OCI-LY1 (cell line): ENCODE results near the gene MAPK11.

ENCODE experiments used
- H2AFZ ChIP-seq: fragments of 200-600 bp; sonication (generic), shearing (Covaris generic); 2 replicates; pipeline ENCODE4 v1.6.0; 2014; ENCODE audit warnings: antibody characterized with exemption, mild to moderate bottlenecking, low read length
- H3F3A ChIP-seq: fragments of 200-600 bp; sonication (generic), shearing (Covaris generic); 2 replicates; pipeline ENCODE4 v1.6.0; 2014; ENCODE audit warnings: mild to moderate bottlenecking, antibody characterized with exemption, low read length, moderate library complexity; ENCODE audit not compliant: insufficient read depth
- H3K27ac ChIP-seq: fragments of 200-600 bp; sonication (generic); 2 replicates; pipeline ENCODE4 v1.5.1; 2014; ENCODE audit warnings: low read length, mixed run types, mild to moderate bottlenecking, low read depth; ENCODE audit not compliant: poor library complexity, severe bottlenecking
- H3K27me3 ChIP-seq: fragments of 200-600 bp; sonication (generic); 2 replicates; pipeline ENCODE4 v1.6.0; 2014; ENCODE audit warnings: antibody characterized with exemption, mild to moderate bottlenecking, low read length, moderate library complexity; ENCODE audit not compliant: insufficient read depth
- H3K36me3 ChIP-seq: fragments of 200-600 bp; sonication (generic); 2 replicates; pipeline ENCODE4 v1.6.1; 2014; ENCODE audit warnings: mild to moderate bottlenecking, antibody characterized with exemption, low read length, moderate library complexity, mixed read lengths; ENCODE audit not compliant: insufficient read depth
- H3K4me1 ChIP-seq: fragments of 200-600 bp; sonication (generic); 2 replicates; pipeline ENCODE4 v1.5.1; 2014; ENCODE audit warnings: mild to moderate bottlenecking, low read length, moderate library complexity; ENCODE audit not compliant: insufficient read depth, severe bottlenecking
- H3K4me2 ChIP-seq: fragments of 200-600 bp; sonication (generic), shearing (Covaris generic); 2 replicates; pipeline ENCODE4 v1.6.1; 2014; ENCODE audit warnings: low read length
- H3K4me3 ChIP-seq: fragments of 200-600 bp; sonication (generic); 2 replicates; pipeline ENCODE4 v1.5.1; 2014; ENCODE audit warnings: low read length, low read depth, mild to moderate bottlenecking, mixed read lengths; ENCODE audit not compliant: poor library complexity, severe bottlenecking
- H3K79me2 ChIP-seq: fragments of 200-600 bp; shearing (Covaris generic); 2 replicates; pipeline ENCODE4 v1.6.1; 2016; ENCODE audit warnings: mixed run types, low read length, mixed read lengths; ENCODE audit not compliant: insufficient read depth
- H3K9ac ChIP-seq: fragments of 200-600 bp; sonication (generic), shearing (Covaris generic); 2 replicates; pipeline ENCODE4 v1.6.1; 2014; ENCODE audit warnings: mild to moderate bottlenecking, low read length, mixed read lengths
- H3K9me2 ChIP-seq: fragments of 200-600 bp; sonication (generic), shearing (Covaris generic); 2 replicates; pipeline ENCODE4 v1.6.1; 2014; ENCODE audit warnings: low read depth, mild to moderate bottlenecking, low read length, mixed read lengths
- H3K9me3 ChIP-seq: fragments of 200-600 bp; shearing (Covaris generic); 2 replicates; pipeline ENCODE4 v1.6.1; 2014; ENCODE audit warnings: low read length, mixed read lengths
- H4K20me1 ChIP-seq: fragments of 200-600 bp; sonication (generic), shearing (Covaris generic); 2 replicates; pipeline ENCODE4 v1.6.0; 2016; ENCODE audit warnings: mild to moderate bottlenecking, low read length; ENCODE audit not compliant: insufficient read depth
- CTCF ChIP-seq: fragments of 200-600 bp; sonication (generic), shearing (Covaris generic); IDR thresholded peaks from 2 replicates; pipeline ENCODE4 v1.5.1; 2017; ENCODE audit warnings: mild to moderate bottlenecking, antibody characterized with exemption, low read length, moderate library complexity, mixed read lengths
- EZH2 ChIP-seq: fragments of 200-600 bp; sonication (generic), shearing (Covaris generic); IDR thresholded peaks from 2 replicates; pipeline ENCODE4 v1.8.0; 2017; ENCODE audit warnings: borderline replicate concordance, mixed run types, mild to moderate bottlenecking, antibody characterized with exemption, low read length, moderate library complexity, mixed read lengths

Gene MAPK11

GRCh38 chr22:50297510-50298265, 27.5 kb upstream of the MAPK11 start:
- peaks cover 24% of the 10 kb centered on the region for H3K27me3 ChIP-seq
- no peak for TF ChIP-seq CTCF
- no peak for TF ChIP-seq EZH2
- H3K36me3 ChIP-seq = no peaks in the 10 kb centered on the region
- no peak overlapping the region for H3K27ac ChIP-seq
- H3K9ac ChIP-seq = no peak overlapping the region
- H2AFZ ChIP-seq = no peak overlapping the region
- no peak overlapping the region for H3K4me3 ChIP-seq
- no peak overlapping the region for H3K4me2 ChIP-seq
- no peaks in the 10 kb centered on the region for H3K79me2 ChIP-seq
- H3K4me1 ChIP-seq = peaks cover 17% of the 10 kb centered on the region
- H3F3A ChIP-seq = 0 out of 2 replicates have a peak, but pooled peaks cover 3% of the 10 kb centered on the region
- H4K20me1 ChIP-seq = no peaks in the 10 kb centered on the region
- no peaks in the 10 kb centered on the region for H3K9me3 ChIP-seq
- H3K9me2 ChIP-seq = no peaks in the 10 kb centered on the region

- Histone ChIP-seq H2AFZ (no peak overlapping the region), H3K4me3 (no peak overlapping the region), H3K9ac (no peak overlapping the region), H3K27ac (no peak overlapping the region), H3K9me3 (no peaks in the 10 kb centered on the region), H3K4me2 (no peak overlapping the region), H3K79me2 (no peaks in the 10 kb centered on the region), H3K36me3 (no peaks in the 10 kb centered on the region), H3K9me2 (no peaks in the 10 kb centered on the region), H4K20me1 (no peaks in the 10 kb centered on the region), H3K27me3 (peaks cover 23% of the 10 kb centered on the region), H3K4me1 (peaks cover 25% of the 10 kb centered on the region), H3F3A (0 out of 2 replicates have a peak, but pooled peaks cover 3% of the 10 kb centered on the region)
- TF ChIP-seq EZH2 (no peak), CTCF (no peak)
These were observed 26.7 kb upstream of the MAPK11 start for GRCh38 chr22:50296658-50297490.

GRCh38 chr22:50294319-50294656, 24.1 kb upstream of the MAPK11 start:
- 0 out of 2 replicates have a peak, but pooled peaks cover 3% of the 10 kb centered on the region for H3F3A ChIP-seq
- H3K36me3 ChIP-seq = no peaks in the 10 kb centered on the region
- no peaks in the 10 kb centered on the region for H3K9me3 ChIP-seq
- TF ChIP-seq CTCF (no peak), EZH2 (no peak)
- no peaks in the 10 kb centered on the region for H4K20me1 ChIP-seq
- peaks cover 19% of the 10 kb centered on the region for H3K4me1 ChIP-seq
- no peaks in the 10 kb centered on the region for H3K9me2 ChIP-seq
- no peak overlapping the region for H3K4me2 ChIP-seq
- no peak overlapping the region for H3K27ac ChIP-seq
- H3K79me2 ChIP-seq = no peaks in the 10 kb centered on the region
- H3K4me3 ChIP-seq = no peak overlapping the region
- H3K9ac ChIP-seq = no peak overlapping the region
- H2AFZ ChIP-seq = no peak overlapping the region
- H3K27me3 ChIP-seq = peaks cover 22% of the 10 kb centered on the region
